OCI-LY7 (cell line): ENCODE measurements around the gene CHRNA3. TPM values are rescaled to one million over a fixed set of nuclear protein-coding genes. Genes with fewer than 3 reads are reported as not detected.

Source experiments
- BruUV-seq: library from RNA; stranded (reverse); fragments of 400-500 nt; replicated peaks from 2 replicates; lab custom pipeline; 2021; lab: Mats Ljungman, UMichigan
- CTCF ChIA-PET: fragments of 300-600 bp; sonication (Branson Sonifier 250); formaldehyde crosslinking; loops from one replicate; lab custom pipeline; 2022; ENCODE audit warnings: antibody characterized with exemption; ENCODE audit not compliant: unreplicated experiment; lab: Charles Lee
- POLR2A ChIA-PET: fragments of 300-600 bp; sonication (Branson Sonifier 250); formaldehyde crosslinking; loops from one replicate; lab custom pipeline; 2022; ENCODE audit warnings: antibody characterized with exemption; lab: Charles Lee
- DNase-seq: peaks from one replicate; pipeline ENCODE4 v3.0.0-alpha.2; 2015; ENCODE audit warnings: low spot score
- H2AFZ ChIP-seq: fragments of 200-600 bp; sonication (generic), shearing (Covaris generic); 2 replicates; pipeline ENCODE4 v1.6.1; 2014; ENCODE audit warnings: mild to moderate bottlenecking, antibody characterized with exemption, low read length, moderate library complexity
- H3K27ac ChIP-seq: fragments of 200-600 bp; sonication (generic); 2 replicates; pipeline ENCODE4 v1.5.1; 2014; ENCODE audit warnings: mixed run types, low read depth, mild to moderate bottlenecking, moderate library complexity, low read length, inconsistent platforms; ENCODE audit not compliant: poor library complexity, severe bottlenecking
- H3K36me3 ChIP-seq: fragments of 200-600 bp; sonication (generic); 2 replicates; pipeline ENCODE4 v1.6.1; 2014; ENCODE audit warnings: mild to moderate bottlenecking, antibody characterized with exemption, low read length, moderate library complexity, mixed read lengths; ENCODE audit not compliant: insufficient read depth
- H3K4me1 ChIP-seq: fragments of 200-600 bp; sonication (generic); 2 replicates; pipeline ENCODE4 v1.5.1; 2014; ENCODE audit warnings: mild to moderate bottlenecking, low read length; ENCODE audit not compliant: insufficient read depth, poor library complexity, severe bottlenecking
- H3K4me2 ChIP-seq: fragments of 200-600 bp; sonication (generic); 2 replicates; pipeline ENCODE4 v1.6.1; 2014; ENCODE audit warnings: mild to moderate bottlenecking, low read length
- H3K4me3 ChIP-seq: fragments of 200-600 bp; sonication (generic); 2 replicates; pipeline ENCODE4 v1.5.1; 2014; ENCODE audit warnings: mild to moderate bottlenecking, low read depth, low read length; ENCODE audit not compliant: poor library complexity, severe bottlenecking
- H3K79me2 ChIP-seq: fragments of 200-600 bp; sonication (generic); 2 replicates; pipeline ENCODE4 v1.6.1; 2016; ENCODE audit warnings: low read depth, mild to moderate bottlenecking, low read length, moderate library complexity, mixed read lengths; ENCODE audit not compliant: insufficient read depth
- H3K9me2 ChIP-seq: fragments of 200-600 bp; sonication (generic); 2 replicates; pipeline ENCODE4 v1.6.1; 2016; ENCODE audit warnings: mild to moderate bottlenecking, low read length, mixed read lengths; ENCODE audit not compliant: insufficient read depth
- H3K9me3 ChIP-seq: fragments of 200-600 bp; sonication (generic); 2 replicates; pipeline ENCODE4 v1.6.1; 2014; ENCODE audit warnings: mild to moderate bottlenecking, mixed run types, low read length, mixed read lengths
- H4K20me1 ChIP-seq: fragments of 200-600 bp; sonication (generic); 2 replicates; pipeline ENCODE4 v1.6.1; 2014; ENCODE audit warnings: mild to moderate bottlenecking, antibody characterized with exemption, low read length, moderate library complexity, mixed read lengths; ENCODE audit not compliant: insufficient read depth
- EZH2phosphoT487 ChIP-seq: fragments of 200-600 bp; sonication (generic); IDR thresholded peaks from 2 replicates; pipeline ENCODE4 v1.6.1; 2018; ENCODE audit warnings: low read depth, borderline replicate concordance, mild to moderate bottlenecking, mixed run types, antibody characterized with exemption, low read length, moderate library complexity, mixed read lengths
- intact Hi-C: fragments of 100-400 bp; cut with micrococcal nuclease; formaldehyde crosslinking; loops from one replicate; pipeline ENCODE4 v1.10.0; 2022; ENCODE audit not compliant: unreplicated experiment
- total RNA-seq, 2 experiments: library from RNA; depleted of rRNA in 1 of 2; stranded (reverse); fragments of >200 nt in 1 of 2; shearing (Covaris generic) in 1 of 2; gene quantifications; 2 replicates each; pipeline ENCODE4 v1.2.3, GENCODE V29; 2014 to 2022
- TF ChIP-seq, protein P1 (sequence below): fragments of 200-600 bp; sonication (generic); conservative IDR thresholded peaks from 2 replicates; pipeline ENCODE4 v1.5.1; 2014; ENCODE audit warnings: mild to moderate bottlenecking, antibody characterized with exemption, low read length, moderate library complexity, mixed read lengths

CHRNA3 gene
- total RNA-seq, 2 experiments from 2014 or later: not detected

DNA sequence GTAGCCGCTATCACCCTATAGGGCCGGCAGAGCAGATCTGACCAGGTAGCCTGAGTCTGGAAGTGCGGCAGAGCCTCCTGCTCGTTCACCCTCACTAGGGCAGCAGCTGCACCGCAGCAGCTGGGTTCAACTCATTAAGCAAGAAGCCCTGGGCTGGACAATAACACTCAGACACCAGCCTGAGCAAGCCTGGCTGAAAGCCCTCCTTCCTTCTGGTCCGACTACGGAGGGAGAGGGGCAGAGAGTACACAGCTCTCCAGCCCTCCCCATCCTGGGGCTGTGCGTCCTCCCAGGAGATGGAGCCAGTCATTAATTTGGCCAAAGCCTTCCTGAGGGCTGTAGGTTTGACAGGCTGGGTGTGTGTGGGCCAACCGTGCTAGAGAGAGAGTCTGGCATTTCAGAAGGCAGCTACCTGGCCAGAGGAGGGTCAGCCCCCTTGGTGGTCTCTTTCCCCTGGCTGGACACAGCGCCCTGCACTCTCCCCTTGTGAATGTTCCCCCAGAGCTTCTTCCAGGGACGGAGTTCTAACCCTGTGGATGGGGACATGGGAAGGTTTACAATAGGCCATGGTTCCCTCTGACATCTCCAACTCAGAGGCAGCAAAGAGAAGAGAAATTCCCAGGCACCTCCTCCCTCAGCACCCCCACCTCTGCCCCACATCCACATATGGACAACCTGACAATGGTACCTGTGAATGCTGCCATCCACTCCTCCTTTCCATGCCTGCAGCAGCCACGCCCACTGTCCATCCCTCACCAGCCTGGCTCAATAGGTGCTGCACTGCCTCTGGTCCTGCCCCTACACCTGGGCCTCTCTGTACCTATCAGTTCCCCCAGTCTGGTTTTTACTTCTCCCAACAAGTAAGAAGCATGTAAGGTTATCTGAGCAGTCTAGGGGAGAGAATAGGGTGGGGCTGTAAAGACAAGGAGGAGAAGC, 13.7 kb upstream of the CHRNA3 start:
- intact Hi-C loops: loop anchor here (5.0 kb wide), 1 partner anchor 118 kb away; no protein-coding TSS in a partner anchor
- H2AFZ ChIP-seq: no peak overlapping the region
- BruUV-seq: no TSS peak
- H3K4me1 ChIP-seq: no peaks in the 10 kb centered on the region
- no peak for DNase-seq
- H3K4me3 ChIP-seq: no peak overlapping the region
- H4K20me1 ChIP-seq: no peaks in the 10 kb centered on the region
- H3K4me2 ChIP-seq: no peak overlapping the region
- no peak for TF ChIP-seq EZH2phosphoT487
- TF ChIP-seq, protein P1, sequence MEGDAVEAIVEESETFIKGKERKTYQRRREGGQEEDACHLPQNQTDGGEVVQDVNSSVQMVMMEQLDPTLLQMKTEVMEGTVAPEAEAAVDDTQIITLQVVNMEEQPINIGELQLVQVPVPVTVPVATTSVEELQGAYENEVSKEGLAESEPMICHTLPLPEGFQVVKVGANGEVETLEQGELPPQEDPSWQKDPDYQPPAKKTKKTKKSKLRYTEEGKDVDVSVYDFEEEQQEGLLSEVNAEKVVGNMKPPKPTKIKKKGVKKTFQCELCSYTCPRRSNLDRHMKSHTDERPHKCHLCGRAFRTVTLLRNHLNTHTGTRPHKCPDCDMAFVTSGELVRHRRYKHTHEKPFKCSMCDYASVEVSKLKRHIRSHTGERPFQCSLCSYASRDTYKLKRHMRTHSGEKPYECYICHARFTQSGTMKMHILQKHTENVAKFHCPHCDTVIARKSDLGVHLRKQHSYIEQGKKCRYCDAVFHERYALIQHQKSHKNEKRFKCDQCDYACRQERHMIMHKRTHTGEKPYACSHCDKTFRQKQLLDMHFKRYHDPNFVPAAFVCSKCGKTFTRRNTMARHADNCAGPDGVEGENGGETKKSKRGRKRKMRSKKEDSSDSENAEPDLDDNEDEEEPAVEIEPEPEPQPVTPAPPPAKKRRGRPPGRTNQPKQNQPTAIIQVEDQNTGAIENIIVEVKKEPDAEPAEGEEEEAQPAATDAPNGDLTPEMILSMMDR: no peak
- no peaks in the 10 kb centered on the region for H3K79me2 ChIP-seq
- H3K36me3 ChIP-seq: no peaks in the 10 kb centered on the region
- POLR2A ChIA-PET: no interaction called here
- no peaks in the 10 kb centered on the region for H3K9me2 ChIP-seq
- no peak overlapping the region for H3K27ac ChIP-seq
- H3K9me3 ChIP-seq: 0 out of 2 replicates have a peak, but pooled peaks cover 6% of the 10 kb centered on the region
- CTCF ChIA-PET: no interaction called here

DNA sequence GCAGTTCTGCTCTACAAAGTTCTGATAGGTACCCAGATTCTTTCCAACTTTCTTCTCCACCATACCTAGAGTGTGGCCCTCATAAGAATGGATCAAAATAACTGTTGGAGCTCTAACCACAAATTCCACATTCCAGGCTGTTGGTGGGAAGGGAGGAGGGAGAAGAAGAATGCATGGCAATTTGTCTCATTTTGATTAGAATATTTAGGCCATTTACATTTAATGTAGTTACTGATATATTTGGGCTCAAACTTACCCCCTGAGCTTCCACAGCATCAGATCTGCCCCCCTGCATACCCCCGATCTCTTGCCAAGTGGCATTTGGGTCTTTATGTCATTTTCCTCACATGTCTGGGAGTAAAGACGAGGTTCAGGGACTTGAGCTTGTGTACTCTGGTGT, 12.6 kb upstream of the CHRNA3 start:
- DNase-seq: no peak
- H3K4me2 ChIP-seq: no peak overlapping the region
- H3K4me1 ChIP-seq: no peaks in the 10 kb centered on the region
- no peaks in the 10 kb centered on the region for H3K79me2 ChIP-seq
- CTCF ChIA-PET: no interaction called here
- TF ChIP-seq EZH2phosphoT487: no peak
- TF ChIP-seq, protein P1: no peak
- H3K27ac ChIP-seq: no peak overlapping the region
- no TSS peak for BruUV-seq
- POLR2A ChIA-PET: interaction anchor here (0.7 kb wide), 1 partner anchor 80 kb away, joined by 3 read pairs; no protein-coding TSS in a partner anchor
- no peaks in the 10 kb centered on the region for H3K36me3 ChIP-seq
- intact Hi-C loops: no loop called here
- H2AFZ ChIP-seq: no peak overlapping the region
- H3K9me2 ChIP-seq: no peaks in the 10 kb centered on the region
- no peak overlapping the region for H3K4me3 ChIP-seq
- no peaks in the 10 kb centered on the region for H4K20me1 ChIP-seq
- H3K9me3 ChIP-seq: 0 out of 2 replicates have a peak, but pooled peaks cover 6% of the 10 kb centered on the region
